ENCODE results near the gene SPDL1. TPM values are rescaled to one million over a fixed set of nuclear protein-coding genes. Genes with fewer than 3 reads are reported as not detected.
A peak's percentile ranks its signal among the peaks of the same experiment; 100 is the strongest.
"Not testable (repeated sequence)": the region's sequence is repeated elsewhere in the genome, so short reads cannot be mapped to it uniquely, and the experiment has no call there.

SPDL1 gene
- total RNA-seq, 1 donor from 2014 or later, result 15.0 TPM

DNA sequence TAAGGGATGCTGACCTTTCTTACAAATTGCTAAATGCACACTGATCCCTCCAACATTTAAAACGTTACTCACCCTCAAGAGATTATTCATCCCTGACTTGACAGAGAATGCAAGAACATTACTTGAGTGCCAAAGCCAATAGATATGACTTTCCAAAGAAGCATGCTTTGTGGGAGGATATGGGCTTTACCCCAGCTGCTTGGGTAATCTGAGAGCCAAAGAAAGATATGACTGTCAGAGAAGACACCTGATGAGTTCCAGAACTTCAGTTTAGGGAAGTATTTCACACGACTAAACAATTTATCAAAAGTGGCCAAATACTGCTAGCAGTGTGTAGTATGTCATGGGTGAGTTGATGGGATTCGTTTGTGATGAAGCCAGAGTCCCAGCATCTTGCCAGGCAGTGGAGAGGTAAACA is 7.4 kb upstream of the SPDL1 start:
- no peak for ATAC-seq

DNA sequence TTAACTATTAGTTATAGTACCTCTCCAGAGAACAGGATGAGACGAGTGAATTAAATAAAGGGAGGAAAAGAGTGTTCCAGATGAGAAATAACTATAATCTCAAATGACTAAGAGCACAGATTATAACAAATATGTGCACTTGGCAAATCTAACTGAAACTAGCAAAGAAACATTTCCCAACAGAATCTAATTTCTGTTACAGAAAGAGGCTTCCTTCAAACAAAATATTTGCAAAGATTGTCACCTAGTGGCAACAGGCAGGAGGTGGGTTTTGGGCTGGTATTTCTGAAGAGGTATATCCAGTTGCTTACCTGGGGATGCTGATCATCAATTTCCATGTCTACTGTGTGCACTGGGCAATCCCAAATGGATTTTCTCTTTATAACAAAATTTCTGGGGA is 5.6 kb upstream of the SPDL1 start:
- no peak for ATAC-seq

DNA sequence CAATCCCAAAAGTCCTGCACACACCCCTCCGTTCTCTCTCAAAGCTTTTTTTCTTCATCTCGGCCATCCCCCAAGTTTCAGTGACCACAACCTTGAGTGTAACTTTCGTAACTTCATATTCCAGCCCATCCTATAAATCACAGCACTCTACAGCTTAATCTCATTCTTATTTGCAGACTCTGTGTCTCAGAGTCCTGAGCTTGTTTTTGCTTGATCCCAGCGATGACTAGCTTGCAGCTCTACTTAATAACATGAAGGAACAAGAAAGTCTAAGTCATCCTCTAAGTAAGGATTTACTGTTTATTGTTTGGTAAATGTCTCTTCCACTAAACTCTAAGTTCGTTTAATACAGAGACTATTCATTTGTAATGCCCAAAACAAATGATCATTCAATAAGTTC is 2.6 kb upstream of the SPDL1 start:
- ATAC-seq, result peak; percentile 81

DNA sequence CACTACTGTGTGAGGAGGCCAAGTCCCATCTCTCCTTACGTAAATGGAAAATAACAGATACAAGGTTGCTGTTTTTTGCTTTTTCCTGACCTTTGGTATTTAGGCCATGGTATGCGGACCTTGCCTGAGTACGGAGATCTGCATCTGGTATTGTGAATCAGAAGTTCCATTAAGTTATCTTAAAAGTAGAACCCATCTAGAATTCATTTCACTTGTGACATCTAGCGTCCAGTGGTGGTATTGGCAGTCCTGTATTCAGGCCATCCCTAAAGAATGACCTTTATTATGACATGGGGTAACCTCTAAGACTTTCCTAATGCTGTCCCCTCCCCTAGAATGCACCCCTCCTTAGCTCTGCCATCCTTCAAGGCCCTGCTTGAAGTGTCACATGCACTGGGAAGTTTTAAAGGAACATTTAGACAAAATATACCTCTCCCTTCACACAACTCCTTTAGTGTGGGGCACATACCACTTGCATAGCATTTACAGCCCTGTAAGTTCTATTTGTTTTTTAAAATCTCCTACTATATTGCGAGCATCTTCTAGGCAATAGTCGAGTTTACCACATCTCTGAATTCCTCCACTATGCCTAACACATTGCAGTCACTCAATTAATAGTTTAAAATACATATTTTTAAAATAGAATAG is 1.9 kb upstream of the SPDL1 start:
- peak; percentile 49 for ATAC-seq

DNA sequence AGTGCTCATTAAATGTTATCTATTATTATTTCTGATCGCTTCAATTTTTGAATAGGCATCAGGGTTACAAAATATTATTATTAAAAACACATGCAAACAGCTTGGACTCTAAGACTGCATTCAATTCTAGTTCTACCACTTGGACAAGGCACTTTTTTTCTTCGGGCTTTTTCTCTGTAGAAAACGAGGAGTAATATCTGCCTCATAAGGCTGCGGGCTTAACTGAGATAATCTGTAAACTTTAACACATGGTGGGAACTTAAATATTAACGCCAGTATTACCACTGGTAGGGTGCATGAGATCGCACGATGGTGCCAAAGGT is 511 bp upstream of the SPDL1 start:
- ATAC-seq, result peak; percentile 5

DNA sequence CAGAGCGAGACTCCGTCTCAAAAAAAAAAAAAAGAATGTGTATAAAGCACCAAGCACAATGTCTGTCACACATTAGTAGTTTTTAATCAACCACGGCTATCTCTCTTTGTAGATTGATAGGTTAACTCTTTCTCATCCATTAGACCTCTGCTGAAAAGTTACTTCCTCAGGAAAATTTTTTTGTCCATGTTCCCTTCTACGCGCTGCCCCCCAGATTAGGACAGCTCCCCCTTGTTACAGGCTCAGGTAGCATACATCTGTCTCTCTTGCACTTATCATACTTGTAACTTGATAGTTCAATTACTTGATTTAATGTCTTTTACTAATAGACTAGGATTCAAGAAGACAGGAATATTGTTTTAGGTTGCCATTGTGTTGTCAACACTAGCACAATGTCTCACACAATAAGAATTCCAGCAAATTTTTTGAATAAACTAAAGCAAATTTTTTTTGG is 1.5 kb downstream of the SPDL1 start:
- no peak for ATAC-seq

DNA sequence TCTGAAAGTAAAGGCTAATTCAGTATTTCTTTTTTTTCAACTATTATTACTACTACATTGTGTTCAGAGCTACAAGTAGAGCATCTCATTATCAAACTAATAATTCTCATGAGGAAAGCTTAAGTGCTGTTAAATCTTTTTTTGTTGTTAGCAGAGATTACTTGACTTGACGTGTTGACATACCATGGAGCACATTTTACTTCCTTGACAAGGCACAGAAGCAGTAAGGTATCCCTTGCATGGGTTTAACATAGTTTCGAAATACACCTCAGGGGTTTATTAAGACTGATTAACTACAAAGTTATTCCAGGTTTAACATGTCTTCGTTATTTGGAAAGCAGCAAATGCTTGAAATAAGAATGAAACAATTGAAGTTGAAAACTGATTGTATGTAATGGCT is 7.0 kb downstream of the SPDL1 start:
- peak; percentile 92 for ATAC-seq

DNA sequence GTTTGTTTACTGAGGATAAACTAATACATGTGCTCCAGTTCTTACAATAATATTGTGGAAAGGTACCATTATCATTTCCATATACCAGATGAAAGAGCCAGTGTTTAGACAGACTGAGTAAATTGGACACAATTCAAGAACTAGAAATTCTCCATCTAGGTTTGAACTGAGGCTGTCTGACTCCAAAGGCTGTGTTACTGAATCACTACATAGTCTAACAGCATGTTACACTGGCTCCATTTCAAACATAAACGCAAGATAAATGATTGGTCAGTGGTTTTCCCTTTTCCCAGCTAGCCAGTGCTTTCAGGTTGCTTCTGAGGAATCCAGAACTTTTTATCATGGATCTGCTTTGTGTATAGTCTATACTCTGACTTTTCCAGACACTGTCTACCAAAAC is 8.1 kb downstream of the SPDL1 start:
- ATAC-seq, result no peak

DNA sequence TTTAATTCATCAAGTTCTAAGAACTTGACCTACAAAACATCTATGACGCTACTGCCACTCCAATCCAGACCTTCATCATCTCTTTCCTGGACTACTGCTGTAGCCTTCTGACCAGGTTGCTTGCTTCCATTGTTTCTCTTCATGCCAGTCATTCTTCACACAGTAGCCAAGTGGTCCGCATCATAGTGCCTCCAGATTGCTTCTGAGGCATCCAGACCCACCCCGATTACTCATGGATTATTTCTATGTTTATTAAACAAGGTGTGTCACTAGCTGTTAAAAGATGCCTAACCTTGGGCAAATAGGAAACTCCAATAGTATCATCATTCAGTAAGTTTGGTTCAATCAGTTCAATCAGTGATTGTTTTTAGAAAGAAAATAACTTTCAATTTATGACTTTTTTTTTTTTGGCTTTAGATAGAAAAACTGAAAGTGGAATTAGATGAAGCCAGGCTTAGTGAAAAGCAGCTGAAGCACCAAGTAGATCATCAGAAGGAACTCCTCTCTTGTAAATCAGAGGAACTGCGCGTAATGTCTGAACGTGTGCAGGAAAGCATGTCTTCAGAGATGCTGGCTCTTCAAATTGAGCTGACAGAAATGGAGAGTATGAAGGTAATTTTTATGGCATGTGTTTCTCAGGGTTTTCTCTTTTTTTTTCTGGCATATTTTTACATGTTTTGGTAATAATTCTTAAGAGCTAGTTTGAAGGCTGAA is 9.5 kb downstream of the SPDL1 start:
- ATAC-seq, result peak; percentile 88

DNA sequence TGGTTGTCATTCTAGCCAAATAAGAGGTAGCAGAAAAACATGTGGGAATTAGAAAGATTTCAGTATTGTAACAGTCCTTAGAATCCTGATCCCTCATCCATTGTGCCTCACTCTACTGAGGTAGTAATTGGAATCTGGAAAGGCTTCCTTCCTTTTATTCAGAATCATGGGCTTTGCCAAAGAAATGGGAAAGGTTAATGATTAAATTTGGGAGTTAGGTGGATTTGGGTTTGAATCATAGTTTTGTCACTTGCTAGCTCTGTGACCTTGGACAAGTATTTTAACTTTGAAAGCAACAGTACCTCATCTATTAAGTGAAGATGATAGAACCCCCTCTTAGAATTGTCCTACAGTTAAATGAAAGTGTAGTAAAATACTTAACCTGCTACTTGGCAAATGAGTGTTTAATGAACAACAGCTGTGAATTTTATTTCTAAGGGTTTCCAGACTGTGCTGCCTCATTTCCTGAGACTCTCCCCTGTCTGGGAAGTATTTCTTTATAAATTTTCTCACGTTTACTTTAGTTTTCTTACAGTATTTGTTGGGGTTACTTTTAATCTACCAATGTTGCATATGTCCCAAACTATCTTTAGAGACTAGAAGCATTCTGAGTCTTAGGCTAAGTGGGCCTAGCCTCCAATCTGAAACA is 11.7 kb downstream of the SPDL1 start:
- no peak for ATAC-seq

DNA sequence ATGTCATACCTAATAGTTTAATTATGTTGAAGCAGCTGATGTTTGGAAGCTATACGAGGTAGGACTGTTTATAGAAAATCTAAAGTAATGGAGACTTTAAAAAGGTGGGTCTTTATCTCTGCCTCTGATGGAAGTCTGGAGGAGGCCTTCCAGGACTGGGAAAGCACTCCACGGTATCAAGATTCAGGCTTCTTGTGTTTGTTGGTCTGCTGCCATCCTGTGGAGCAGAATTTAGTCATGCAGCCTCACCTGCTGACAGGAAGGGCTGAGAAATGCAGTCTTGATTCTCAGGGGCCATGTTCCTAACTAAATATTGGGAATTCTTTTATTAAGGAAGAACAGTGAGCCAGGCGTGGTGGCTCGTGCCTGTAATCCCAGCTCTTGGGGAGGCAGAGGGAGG is 15.9 kb downstream of the SPDL1 start:
- no peak for ATAC-seq

DNA sequence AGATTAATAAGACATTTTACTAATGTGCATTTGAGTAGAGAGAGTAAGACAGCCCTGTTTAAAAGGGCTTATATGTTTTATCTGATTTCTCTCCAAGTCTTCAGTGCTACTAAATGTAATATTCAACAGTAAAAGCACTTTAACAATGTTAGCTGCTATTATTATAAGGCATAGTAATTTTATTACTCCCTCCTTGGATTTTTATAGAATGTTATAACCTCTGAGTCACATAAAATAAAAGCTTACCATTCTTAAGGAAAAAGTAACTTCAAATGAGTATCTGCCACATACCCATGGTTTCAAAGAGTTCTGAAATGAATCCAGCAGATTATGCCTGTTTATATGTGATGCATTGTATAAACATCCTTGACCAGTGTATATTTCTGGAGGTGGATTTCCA is 19.0 kb downstream of the SPDL1 start:
- no peak for ATAC-seq

DNA sequence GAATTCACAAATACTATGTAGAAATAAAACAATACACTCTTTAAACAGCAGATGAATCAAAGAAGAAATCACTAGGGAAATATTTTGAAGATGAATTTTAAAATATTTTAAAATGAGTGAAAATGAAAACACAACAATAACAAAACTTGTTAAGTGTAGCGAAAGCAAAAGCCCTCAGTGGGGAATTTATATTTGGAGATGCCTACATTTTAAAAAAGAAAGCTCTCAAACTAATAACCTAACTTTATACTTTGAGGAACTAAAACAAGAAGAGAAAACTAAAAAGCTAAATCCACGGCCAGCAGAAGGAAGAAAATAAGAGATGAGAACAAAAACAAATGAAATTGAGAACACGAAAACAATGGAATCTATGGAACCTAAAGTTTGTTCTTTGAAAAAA is 22.7 kb downstream of the SPDL1 start:
- ATAC-seq, result no peak

DNA sequence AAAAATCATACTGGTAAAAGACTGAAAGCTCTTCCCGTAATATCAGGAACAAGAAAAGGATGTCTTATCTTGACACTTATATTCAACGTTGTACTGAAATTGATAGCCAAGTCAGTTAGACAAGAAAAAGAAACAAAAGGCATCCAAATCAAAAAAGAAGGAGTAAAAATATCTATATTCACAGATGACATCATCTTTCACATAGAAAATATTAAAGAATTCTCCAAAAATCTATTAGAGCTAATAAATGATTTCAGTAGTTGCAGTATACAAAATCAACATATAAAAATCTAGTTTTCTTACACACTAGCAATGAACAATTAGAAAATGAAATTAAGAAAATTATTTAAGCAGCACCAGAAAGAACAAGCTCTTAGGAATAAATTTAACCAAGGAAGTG is 24.3 kb downstream of the SPDL1 start:
- no peak for ATAC-seq

DNA sequence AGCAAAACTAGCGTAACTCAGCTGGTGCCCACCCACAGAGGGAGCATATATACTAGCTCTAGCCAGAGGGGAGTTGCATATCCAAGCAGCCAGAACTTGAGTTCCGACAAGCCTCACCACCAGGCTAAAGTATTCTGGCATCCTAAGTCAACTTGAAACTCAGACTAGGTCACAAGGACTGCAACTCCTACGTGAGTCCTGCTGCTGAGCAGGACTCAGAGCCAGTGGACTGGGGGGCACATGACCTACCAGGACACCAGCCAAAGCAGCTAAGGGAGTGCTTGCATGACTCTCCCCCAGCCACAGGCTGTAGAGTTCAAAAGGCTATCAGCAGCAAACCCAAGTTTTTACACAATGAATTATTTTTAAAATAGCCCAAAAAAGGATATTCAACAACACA is 26.1 kb downstream of the SPDL1 start:
- ATAC-seq, result no peak

DNA sequence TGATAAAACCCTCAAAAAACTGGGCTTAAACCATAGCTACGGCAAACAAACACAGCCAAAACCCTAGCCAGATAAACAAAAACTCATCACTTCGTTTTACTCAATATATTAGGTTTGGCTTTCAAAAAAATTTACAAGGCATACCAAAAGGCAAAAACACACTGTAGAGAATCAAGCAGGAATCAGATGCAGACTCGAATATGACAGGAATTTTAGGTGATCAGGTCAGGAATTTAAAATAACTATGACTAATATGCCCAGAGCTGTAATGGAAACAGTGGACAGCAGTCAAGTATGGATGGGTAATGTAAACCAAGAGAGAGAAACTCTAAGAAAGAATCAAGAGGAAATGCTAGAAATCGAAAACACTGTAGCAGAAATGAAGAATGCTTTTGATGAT is 27.0 kb downstream of the SPDL1 start:
- no peak for ATAC-seq

DNA sequence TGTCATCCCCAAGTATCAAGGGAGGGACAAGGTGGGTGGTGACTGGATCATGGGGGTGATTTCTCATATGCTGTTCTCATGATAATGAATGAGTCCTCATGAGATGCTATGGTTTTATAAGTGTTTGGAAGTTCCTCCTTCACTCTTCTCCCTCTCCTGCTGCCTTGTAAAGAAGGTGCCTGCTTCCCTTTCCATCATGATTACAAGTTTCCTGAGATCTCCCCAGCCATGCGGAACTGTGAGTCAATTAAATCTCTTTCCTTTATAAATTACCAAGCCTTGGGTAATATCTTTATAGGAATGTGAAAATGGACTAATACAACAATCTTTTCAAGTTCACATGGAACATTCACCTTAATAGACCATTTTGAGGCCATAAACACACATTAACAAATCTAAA is 32.0 kb downstream of the SPDL1 start:
- no peak for ATAC-seq

DNA sequence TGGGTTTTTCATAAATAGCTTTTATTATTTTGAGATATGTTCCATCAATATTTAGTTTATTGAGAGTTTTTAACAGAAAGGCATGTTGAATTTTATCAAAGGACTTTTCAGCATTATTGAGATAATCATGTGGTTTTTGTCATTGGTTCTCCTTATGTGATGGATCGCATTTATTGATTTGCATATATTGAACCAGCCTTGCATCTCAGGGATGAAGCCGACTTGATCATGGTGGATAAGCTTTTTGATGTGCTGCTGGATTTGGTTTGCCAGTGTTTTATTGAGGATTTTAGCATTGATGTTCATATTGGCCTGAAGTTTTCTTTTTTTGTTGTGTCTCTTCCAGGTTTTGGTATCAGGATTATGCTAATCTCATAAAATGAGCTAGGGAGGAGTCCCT is 40.7 kb downstream of the SPDL1 start:
- not testable (repeated sequence) for ATAC-seq

DNA sequence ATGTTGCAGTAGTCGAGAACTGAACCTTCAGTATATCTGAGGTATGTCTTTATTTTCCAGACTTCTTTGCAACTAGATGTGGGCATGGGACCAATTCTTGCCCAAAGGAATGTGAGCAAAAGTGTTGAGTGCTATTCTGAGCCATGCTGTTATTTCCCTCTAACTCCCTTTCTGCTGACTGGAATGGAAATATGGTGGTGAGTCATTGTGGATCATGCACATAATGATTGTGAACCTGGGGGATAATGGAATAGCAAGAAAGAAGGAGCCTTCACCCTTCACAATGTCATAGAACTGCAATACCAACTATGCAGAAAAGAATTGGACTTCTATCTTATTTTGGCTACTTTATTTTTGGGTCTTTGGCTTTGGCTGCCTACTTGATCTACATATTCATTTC is 43.2 kb downstream of the SPDL1 start:
- no peak for ATAC-seq

DNA sequence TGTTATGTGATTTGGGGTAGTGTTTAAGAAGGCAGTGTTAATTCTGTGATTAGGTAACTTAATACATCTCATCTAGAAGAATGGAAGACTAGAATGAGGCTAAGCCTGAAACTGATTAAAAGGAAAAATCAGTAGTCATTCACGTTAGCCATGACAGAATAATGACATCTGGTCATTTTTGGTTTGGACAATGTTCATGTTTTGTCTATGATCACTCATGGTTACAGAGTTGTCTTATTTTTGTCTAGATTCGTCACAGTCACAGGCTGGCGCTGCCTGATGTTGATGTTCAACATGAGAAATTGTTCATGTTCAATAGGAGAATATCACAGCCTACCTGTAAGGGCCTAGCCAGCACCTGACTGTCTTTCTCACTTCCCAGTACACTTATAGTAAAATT is 44.0 kb downstream of the SPDL1 start:
- ATAC-seq, result no peak

DNA sequence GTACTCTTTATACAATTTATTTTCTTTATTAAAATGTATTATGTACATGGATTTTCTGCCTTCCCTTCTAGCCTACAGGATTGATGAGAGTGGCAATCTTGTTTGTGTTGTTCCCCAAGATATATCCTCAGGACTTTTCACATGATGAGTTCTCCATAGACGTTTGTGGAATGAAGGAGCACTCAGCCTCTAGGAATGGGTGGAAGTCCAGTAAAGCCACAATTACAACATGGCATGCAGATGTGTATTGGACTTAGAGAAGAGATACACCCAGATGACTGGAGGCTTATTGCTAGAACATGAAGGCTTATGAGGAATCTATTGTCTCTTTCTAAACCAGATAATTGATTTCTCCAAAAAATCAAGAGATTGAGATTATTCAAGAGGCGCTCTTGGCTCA is 45.3 kb downstream of the SPDL1 start:
- ATAC-seq, result no peak

DNA sequence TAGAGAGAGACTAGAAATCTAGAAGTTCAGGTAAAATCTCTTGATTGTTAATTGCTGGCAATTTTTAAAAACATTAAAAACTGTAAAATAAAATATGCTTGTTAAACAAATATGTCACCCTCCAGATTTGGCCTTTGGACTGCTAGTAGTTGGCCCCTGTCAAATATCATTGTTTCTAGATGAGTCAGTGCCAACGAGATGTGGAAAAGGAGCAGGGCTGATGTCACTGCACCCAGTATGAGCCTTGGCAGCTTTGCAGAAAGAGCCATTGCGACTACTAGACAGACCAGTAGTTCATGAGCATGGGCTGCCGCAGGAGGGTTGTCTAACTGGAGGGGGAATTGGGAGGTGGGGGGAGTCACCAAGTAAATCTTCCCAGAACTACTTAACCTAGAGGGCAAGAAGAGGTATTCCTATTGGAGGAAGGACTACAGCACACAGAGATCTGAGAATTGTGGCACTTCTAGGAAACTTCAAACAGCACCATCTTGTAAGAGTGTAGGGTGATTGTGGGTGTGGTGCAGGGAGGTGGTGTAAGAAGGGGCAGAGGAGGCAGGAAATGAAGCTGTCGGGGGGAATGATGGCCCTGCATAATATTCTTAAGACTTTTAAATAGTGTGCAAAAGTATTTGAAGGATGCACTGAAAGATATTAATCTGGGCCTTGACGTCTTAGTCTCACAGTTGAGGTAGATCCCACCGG is 46.4 kb downstream of the SPDL1 start:
- no peak for ATAC-seq

DNA sequence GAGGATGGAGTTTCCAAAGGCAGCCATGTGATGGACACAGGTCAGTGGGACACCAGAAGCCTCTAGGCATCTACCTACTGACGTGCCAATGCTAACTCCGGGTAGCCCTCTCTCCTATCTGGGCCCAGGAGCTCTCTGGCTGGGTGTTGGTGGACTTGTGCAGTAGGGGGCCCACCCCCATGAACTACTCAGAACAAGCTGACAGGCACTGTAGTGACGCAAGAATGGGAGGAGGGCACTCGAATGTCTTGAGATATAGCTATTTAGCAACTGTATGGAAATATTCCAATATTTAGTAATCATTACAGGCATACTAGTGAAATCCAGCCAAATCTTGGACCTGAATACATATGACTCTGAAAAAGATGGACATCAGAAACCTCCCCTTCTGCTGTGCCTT is 47.8 kb downstream of the SPDL1 start:
- ATAC-seq, result no peak

DNA sequence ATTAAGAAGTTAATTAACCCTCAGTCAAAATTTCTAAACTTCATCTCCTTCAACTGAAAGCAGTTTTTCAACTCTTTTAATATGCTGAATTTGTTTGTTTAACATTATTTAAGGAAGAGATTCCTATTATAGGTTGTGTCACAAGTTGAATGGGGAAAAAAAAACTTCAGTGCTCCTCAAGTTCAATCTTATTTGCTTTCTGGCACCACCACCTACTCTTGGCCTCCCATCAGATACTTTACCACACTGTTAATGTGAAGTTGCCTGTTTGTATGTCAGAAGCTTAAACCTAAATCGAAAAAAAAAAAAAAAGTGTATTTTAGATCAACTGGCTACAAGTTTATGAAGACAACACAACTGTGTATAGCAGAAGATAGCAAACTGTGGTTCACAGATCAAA is 49.4 kb downstream of the SPDL1 start:
- no peak for ATAC-seq

Measured in esophagus mucosa (tissue), 1 donor.